Esophagus squamous epithelium (tissue), 4 donors: ENCODE results near the gene MTF1.

ENCODE experiments used
- POLR2A ChIP-seq, 4 donors: fragments of 450-650 bp; IDR thresholded peaks; one replicate each; pipeline ENCODE4 v1.6.1; 2017; ENCODE audit warnings: antibody characterized with exemption in 4 of 4, mild to moderate bottlenecking in 4 of 4, moderate library complexity in 3 of 4
- TF ChIP-seq, protein P1 (sequence below), 6 experiments: fragments of 450-650 bp in 4 of 6; fragments of 200-600 bp in 2 of 6; sonication (generic) in 2 of 6; IDR thresholded peaks; one replicate each; pipeline ENCODE4 v1.5.1; 2016 to 2019; ENCODE audit warnings: antibody characterized with exemption in 6 of 6, mild to moderate bottlenecking in 4 of 6, moderate library complexity in 4 of 6

DNA sequence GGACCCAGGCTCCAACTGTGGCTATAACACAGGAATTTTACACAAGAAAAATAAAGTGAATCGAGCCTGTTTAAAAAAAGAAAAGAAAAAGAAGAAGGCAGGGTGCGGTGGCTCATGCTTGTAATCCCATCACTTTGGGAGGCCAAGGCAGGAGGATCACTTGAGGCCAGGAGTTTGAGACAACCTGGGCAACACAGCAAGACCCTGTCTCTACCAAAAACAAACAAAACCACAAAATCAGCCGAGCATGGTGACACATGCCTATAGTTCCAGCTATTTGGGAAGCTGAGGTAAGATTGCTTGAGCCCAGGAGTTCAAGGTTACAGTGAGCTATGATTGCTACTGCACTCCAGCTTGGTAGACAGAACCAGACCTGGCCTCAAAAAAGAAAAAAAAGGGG lies 17.7 kb downstream of the MTF1 start:
- TF ChIP-seq, protein P1, sequence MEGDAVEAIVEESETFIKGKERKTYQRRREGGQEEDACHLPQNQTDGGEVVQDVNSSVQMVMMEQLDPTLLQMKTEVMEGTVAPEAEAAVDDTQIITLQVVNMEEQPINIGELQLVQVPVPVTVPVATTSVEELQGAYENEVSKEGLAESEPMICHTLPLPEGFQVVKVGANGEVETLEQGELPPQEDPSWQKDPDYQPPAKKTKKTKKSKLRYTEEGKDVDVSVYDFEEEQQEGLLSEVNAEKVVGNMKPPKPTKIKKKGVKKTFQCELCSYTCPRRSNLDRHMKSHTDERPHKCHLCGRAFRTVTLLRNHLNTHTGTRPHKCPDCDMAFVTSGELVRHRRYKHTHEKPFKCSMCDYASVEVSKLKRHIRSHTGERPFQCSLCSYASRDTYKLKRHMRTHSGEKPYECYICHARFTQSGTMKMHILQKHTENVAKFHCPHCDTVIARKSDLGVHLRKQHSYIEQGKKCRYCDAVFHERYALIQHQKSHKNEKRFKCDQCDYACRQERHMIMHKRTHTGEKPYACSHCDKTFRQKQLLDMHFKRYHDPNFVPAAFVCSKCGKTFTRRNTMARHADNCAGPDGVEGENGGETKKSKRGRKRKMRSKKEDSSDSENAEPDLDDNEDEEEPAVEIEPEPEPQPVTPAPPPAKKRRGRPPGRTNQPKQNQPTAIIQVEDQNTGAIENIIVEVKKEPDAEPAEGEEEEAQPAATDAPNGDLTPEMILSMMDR (IDR thresholded peaks at IDR 0.05): no peak
- no peak for TF ChIP-seq POLR2A (IDR thresholded peaks at IDR 0.05)
